HCT116 (cell line): ENCODE measurements around the gene COQ8B. TPM values are rescaled to one million over a fixed set of nuclear protein-coding genes. Genes with fewer than 3 reads are reported as not detected.
A peak's percentile ranks its signal among the peaks of the same experiment; 100 is the strongest.

ENCODE experiments used
- ATAC-seq: fragments of 200-7000 bp; cut with Tn5 transposase; 2 replicates; pipeline ENCODE4 v1.9.1; 2020; ENCODE audit warnings: mild to moderate bottlenecking, moderate library complexity
- BruUV-seq: library from RNA; stranded (reverse); fragments of 400-500 nt; replicated peaks from 2 replicates; lab custom pipeline; 2021; lab: Mats Ljungman, UMichigan
- CTCF ChIA-PET: fragments of 300-600 bp; sonication (Branson Sonifier 250); formaldehyde crosslinking; loops from one replicate; lab custom pipeline; 2021; ENCODE audit warnings: antibody characterized with exemption; lab: Charles Lee
- POLR2A ChIA-PET: fragments of 300-600, 350-600 bp; sonication (Branson Sonifier 250); formaldehyde crosslinking; loops from one replicate; lab custom pipeline; 2021; ENCODE audit warnings: antibody characterized with exemption; lab: Charles Lee
- RAD21 ChIA-PET, 2 experiments: fragments of 300-600 bp; sonication (Branson Sonifier 250); formaldehyde crosslinking; loops; one replicate each; lab custom pipeline; 2023; ENCODE audit warnings: low total read pairs in 2 of 2; ENCODE audit not compliant: uncharacterized antibody in 2 of 2, unreplicated experiment in 2 of 2, low non-redundant PET in 1 of 2; lab: Charles Lee
- DNase-seq: peaks from one replicate; pipeline ENCODE4 v3.0.0-alpha.2; 2010; ENCODE audit warnings: low read depth, low spot score
- H2AFZ ChIP-seq: fragments of 200-600 bp; shearing (Covaris generic), sonication (generic); 2 replicates; pipeline ENCODE4 v1.6.1; 2017; ENCODE audit warnings: low read depth, mixed run types, mixed read lengths, antibody characterized with exemption, low read length; ENCODE audit not compliant: poor library complexity, severe bottlenecking
- H3K27ac ChIP-seq: 2 replicates; pipeline ENCODE4 v1.5.1; 2012; ENCODE audit warnings: low read depth, low read length
- H3K27me3 ChIP-seq: fragments of 200-600 bp; sonication (generic); 2 replicates; pipeline ENCODE4 v1.6.1; 2016; ENCODE audit warnings: mixed run types, low read length, mixed read lengths; ENCODE audit not compliant: insufficient read depth
- H3K36me3 ChIP-seq, 2 experiments: fragments of 200-500 bp in 1 of 2; fragments of 200-600 bp in 1 of 2; sonication (Bioruptor generic) in 1 of 2; sonication (generic) in 1 of 2; 2 replicates each; pipeline versions ENCODE4 v1.5.1 to v1.6.1; 2014 to 2016; ENCODE audit warnings: low read length in 2 of 2, inconsistent platforms in 1 of 2, mixed read lengths in 1 of 2, mixed run types in 1 of 2; ENCODE audit not compliant: insufficient read depth in 2 of 2, control insufficient read depth in 1 of 2
- H3K4me1 ChIP-seq, 2 experiments: fragments of 200-600 bp in 1 of 2; sonication (generic) in 1 of 2; 2 replicates each; pipeline versions ENCODE4 v1.5.1 to v1.6.1; 2012 to 2017; ENCODE audit warnings: low read length in 2 of 2, inconsistent platforms in 1 of 2, mild to moderate bottlenecking in 1 of 2, mixed read lengths in 1 of 2, mixed run types in 1 of 2, moderate library complexity in 1 of 2; ENCODE audit not compliant: insufficient read depth in 2 of 2, control insufficient read depth in 1 of 2
- H3K4me2 ChIP-seq: fragments of 200-600 bp; sonication (generic); 2 replicates; pipeline ENCODE4 v1.6.1; 2017; ENCODE audit warnings: mixed run types, low read length, mixed read lengths
- H3K4me3 ChIP-seq, 2 experiments: fragments of 200-600 bp in 1 of 2; sonication (generic) in 1 of 2; replicated peaks in 1 of 2; 2 replicates each; pipeline ENCODE4 v1.5.1; 2011 to 2016; ENCODE audit warnings: low read length in 2 of 2, control low read depth in 1 of 2, low read depth in 1 of 2, mild to moderate bottlenecking in 1 of 2, mixed read lengths in 1 of 2, mixed run types in 1 of 2
- H3K79me2 ChIP-seq: fragments of 200-600 bp; sonication (generic); 2 replicates; pipeline ENCODE4 v1.6.1; 2017; ENCODE audit warnings: mild to moderate bottlenecking, mixed run types, low read length, moderate library complexity, mixed read lengths; ENCODE audit not compliant: insufficient read depth
- H3K9ac ChIP-seq: fragments of 200-600 bp; sonication (generic); 2 replicates; pipeline ENCODE4 v1.6.1; 2016; ENCODE audit warnings: low read length, mixed read lengths
- H3K9me2 ChIP-seq: fragments of 200-600 bp; sonication (generic), shearing (Covaris generic); 2 replicates; pipeline ENCODE4 v1.6.1; 2017; ENCODE audit warnings: mixed run types, mild to moderate bottlenecking, moderate library complexity; ENCODE audit not compliant: insufficient read depth
- H3K9me3 ChIP-seq, 2 experiments: fragments of 200-500 bp in 1 of 2; fragments of 200-600 bp in 1 of 2; sonication (Bioruptor generic) in 1 of 2; sonication (generic) in 1 of 2; 2 replicates each; pipeline ENCODE4 v1.6.1; 2014 to 2017; ENCODE audit warnings: low read length in 2 of 2, mixed read lengths in 2 of 2, inconsistent platforms in 1 of 2, low read depth in 1 of 2, mild to moderate bottlenecking in 1 of 2, mixed run types in 1 of 2, moderate library complexity in 1 of 2; ENCODE audit not compliant: control insufficient read depth in 1 of 2, insufficient read depth in 1 of 2
- H4K20me1 ChIP-seq: fragments of 200-600 bp; sonication (generic), shearing (Covaris generic); 2 replicates; pipeline ENCODE4 v1.6.1; 2017; ENCODE audit warnings: mixed run types, mild to moderate bottlenecking, moderate library complexity; ENCODE audit not compliant: insufficient read depth
- CBX3 ChIP-seq: IDR thresholded peaks from 2 replicates; pipeline ENCODE4 v1.6.1; 2012; ENCODE audit warnings: low read depth
- EZH2phosphoT487 ChIP-seq: fragments of 200-600 bp; IDR thresholded peaks from 2 replicates; pipeline ENCODE4 v1.6.1; 2018; ENCODE audit warnings: antibody characterized with exemption, borderline replicate concordance
- FOSL1 ChIP-seq: IDR thresholded peaks from 2 replicates; pipeline ENCODE4 v1.6.1; 2012; ENCODE audit warnings: low read depth
- RAD21 ChIP-seq: IDR thresholded peaks from 2 replicates; pipeline ENCODE4 v1.6.1; 2012; ENCODE audit warnings: low read depth, mild to moderate bottlenecking
- SIN3A ChIP-seq: IDR thresholded peaks from 2 replicates; pipeline ENCODE4 v1.6.1; 2012; ENCODE audit warnings: low read depth
- SP1 ChIP-seq: IDR thresholded peaks from 2 replicates; pipeline ENCODE4 v1.6.1; 2012; ENCODE audit warnings: low read depth
- SRF ChIP-seq: IDR thresholded peaks from 2 replicates; pipeline ENCODE4 v1.6.1; 2012; ENCODE audit warnings: low read depth
- TCF7L2 ChIP-seq: IDR thresholded peaks from 2 replicates; pipeline ENCODE4 v1.7.0; 2011; ENCODE audit warnings: borderline replicate concordance, inconsistent platforms; ENCODE audit not compliant: insufficient read depth, insufficient read length; ENCODE audit errors: extremely low read depth
- YY1 ChIP-seq: IDR thresholded peaks from 2 replicates; pipeline ENCODE4 v1.6.1; 2011; ENCODE audit warnings: low read length, low read depth, moderate library complexity, mild to moderate bottlenecking; ENCODE audit not compliant: insufficient replicate concordance; ENCODE audit errors: extremely low read depth
- intact Hi-C: fragments of 100-400 bp; cut with micrococcal nuclease; formaldehyde crosslinking; loops from 2 replicates; pipeline ENCODE4 v1.10.0; 2022
- total RNA-seq: library from RNA; stranded (reverse); gene quantifications from one replicate; pipeline ENCODE4 v1.2.1, GENCODE V29; 2021; ENCODE audit not compliant: unreplicated experiment
- TF ChIP-seq, protein P1 (sequence below), 3 experiments: fragments of 200-600 bp in 1 of 3; sonication (generic) in 1 of 3; IDR thresholded peaks in 2 of 3; conservative IDR thresholded peaks in 1 of 3; 2 replicates each; pipeline ENCODE4 v1.5.1; 2012 to 2017; ENCODE audit warnings: low read depth in 2 of 3, low read length in 2 of 3, antibody characterized with exemption in 1 of 3, borderline replicate concordance in 1 of 3, control low read depth in 1 of 3, mild to moderate bottlenecking in 1 of 3, mixed read lengths in 1 of 3, mixed run types in 1 of 3, moderate library complexity in 1 of 3; ENCODE audit not compliant: insufficient read depth in 1 of 3
- TF ChIP-seq, protein P2 (sequence below): IDR thresholded peaks from 2 replicates; pipeline ENCODE4 v1.6.1; 2011; ENCODE audit warnings: mild to moderate bottlenecking, low read length, moderate library complexity; ENCODE audit not compliant: insufficient replicate concordance; ENCODE audit errors: extremely low read depth

COQ8B gene
- total RNA-seq, 1 experiment from 2014 or later = 47.1 TPM

DNA sequence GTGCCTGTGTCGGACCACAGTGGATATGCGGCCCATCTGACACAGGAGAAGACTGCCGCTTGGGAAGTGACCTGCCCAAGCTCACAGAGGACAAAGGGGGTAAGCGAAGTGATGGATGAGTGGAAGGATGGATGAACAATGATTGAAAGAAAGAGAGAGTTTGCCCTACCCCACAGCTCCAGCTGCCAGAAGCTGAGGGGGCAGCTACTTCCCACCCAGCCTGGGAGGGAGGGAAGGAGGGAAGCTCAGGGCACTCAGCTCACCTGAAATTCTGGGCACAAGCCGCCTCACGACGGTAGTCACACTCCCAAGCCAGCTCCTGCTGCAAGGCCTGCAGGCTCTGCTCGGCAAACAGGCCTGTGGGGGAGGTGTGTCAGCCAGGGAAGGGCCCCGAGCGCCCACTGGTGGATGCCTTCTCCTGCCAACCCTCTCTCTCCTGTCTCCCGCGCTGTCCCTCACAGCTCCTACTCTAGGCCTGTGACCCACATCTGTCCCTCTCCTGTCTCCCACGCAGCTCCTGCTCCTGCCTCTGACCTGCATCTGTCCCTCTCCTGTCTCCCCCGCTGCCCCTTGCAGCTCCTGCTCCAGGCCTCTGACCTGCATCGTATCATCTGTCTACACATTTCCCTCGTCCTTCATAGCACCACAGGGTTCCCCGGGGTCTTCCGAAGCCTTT lies 14.2 kb downstream of the COQ8B start:
- TF ChIP-seq SP1 (no peak), RAD21 (peak; percentile 24; the same call in 1 of the 2 replicates)
- TF ChIP-seq, protein P1, sequence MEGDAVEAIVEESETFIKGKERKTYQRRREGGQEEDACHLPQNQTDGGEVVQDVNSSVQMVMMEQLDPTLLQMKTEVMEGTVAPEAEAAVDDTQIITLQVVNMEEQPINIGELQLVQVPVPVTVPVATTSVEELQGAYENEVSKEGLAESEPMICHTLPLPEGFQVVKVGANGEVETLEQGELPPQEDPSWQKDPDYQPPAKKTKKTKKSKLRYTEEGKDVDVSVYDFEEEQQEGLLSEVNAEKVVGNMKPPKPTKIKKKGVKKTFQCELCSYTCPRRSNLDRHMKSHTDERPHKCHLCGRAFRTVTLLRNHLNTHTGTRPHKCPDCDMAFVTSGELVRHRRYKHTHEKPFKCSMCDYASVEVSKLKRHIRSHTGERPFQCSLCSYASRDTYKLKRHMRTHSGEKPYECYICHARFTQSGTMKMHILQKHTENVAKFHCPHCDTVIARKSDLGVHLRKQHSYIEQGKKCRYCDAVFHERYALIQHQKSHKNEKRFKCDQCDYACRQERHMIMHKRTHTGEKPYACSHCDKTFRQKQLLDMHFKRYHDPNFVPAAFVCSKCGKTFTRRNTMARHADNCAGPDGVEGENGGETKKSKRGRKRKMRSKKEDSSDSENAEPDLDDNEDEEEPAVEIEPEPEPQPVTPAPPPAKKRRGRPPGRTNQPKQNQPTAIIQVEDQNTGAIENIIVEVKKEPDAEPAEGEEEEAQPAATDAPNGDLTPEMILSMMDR (IDR thresholded peaks at IDR 0.05 in 2 of 3, conservative IDR thresholded peaks at IDR 0.05 in 1 of 3; ENCODE audit: borderline replicate concordance in 1 of 3, insufficient read depth in 1 of 3, low read depth in 2 of 3, low read length in 2 of 3) = peak in 2 of 3 experiments; percentile 31 to 35; a peak in 4 of 6 replicates
- RAD21 ChIA-PET = interaction anchor here (0.6 kb wide), 2 partner anchors 41 to 58 kb away, joined by 4 to 8 read pairs; no protein-coding TSS in a partner anchor
- ATAC-seq = peak; percentile 86

DNA sequence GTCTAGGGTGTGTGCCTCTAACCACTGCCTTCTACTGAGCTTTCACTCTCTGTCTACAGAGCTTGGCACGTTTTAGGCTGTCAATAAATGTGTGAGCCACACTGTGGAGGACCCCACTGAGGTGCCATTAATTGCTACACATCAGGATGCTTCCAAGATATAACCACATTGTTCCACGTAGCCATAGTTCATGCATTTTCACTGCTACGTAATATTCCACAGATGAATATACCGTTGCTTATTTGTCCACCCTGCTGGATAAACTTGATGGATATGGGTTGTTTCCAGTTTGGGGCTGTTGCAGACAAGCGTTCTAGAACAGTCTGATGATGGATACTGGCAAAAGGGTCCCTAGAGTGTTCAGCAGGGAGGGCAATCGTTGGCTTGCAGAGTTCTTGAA lies 14.9 kb downstream of the COQ8B start:
- peaks cover 15 to 20% of the 10 kb centered on the region in 2 experiments for H3K36me3 ChIP-seq
- H3K4me2 ChIP-seq = no peak overlapping the region
- H3K79me2 ChIP-seq = no peaks in the 10 kb centered on the region
- POLR2A ChIA-PET = no interaction called here
- intact Hi-C loops = no loop called here
- H3K27ac ChIP-seq = no peak overlapping the region
- no peaks in the 10 kb centered on the region for H3K4me1 ChIP-seq
- CTCF ChIA-PET = interaction anchor here (0.7 to 1.2 kb wide), 2 partner anchors 15 to 38 kb away, joined by 3 read pairs; partner anchors contain the start of genes COQ8B and ITPKC
- H3K9me2 ChIP-seq = no peaks in the 10 kb centered on the region
- H4K20me1 ChIP-seq = no peaks in the 10 kb centered on the region
- RAD21 ChIA-PET = no interaction called here
- no peak overlapping the region for H3K9ac ChIP-seq
- no peak overlapping the region for H2AFZ ChIP-seq
- ATAC-seq = no peak
- DNase-seq = no peak
- no TSS peak for BruUV-seq
- H3K9me3 ChIP-seq = no peaks in the 10 kb centered on the region
- no peaks in the 10 kb centered on the region for H3K27me3 ChIP-seq
- H3K4me3 ChIP-seq = no peak overlapping the region
- no peak for TF ChIP-seq CBX3
- no peak for TF ChIP-seq FOSL1
- no peak for TF ChIP-seq EZH2phosphoT487
- TF ChIP-seq TCF7L2 = no peak
- TF ChIP-seq SIN3A = no peak
- no peak for TF ChIP-seq SRF
- no peak for TF ChIP-seq YY1
- no peak for TF ChIP-seq RAD21
- TF ChIP-seq, protein P1 (IDR thresholded peaks at IDR 0.05 in 2 of 3, conservative IDR thresholded peaks at IDR 0.05 in 1 of 3; ENCODE audit: borderline replicate concordance in 1 of 3, insufficient read depth in 1 of 3, low read depth in 2 of 3, low read length in 2 of 3) = no peak
- TF ChIP-seq, protein P2, sequence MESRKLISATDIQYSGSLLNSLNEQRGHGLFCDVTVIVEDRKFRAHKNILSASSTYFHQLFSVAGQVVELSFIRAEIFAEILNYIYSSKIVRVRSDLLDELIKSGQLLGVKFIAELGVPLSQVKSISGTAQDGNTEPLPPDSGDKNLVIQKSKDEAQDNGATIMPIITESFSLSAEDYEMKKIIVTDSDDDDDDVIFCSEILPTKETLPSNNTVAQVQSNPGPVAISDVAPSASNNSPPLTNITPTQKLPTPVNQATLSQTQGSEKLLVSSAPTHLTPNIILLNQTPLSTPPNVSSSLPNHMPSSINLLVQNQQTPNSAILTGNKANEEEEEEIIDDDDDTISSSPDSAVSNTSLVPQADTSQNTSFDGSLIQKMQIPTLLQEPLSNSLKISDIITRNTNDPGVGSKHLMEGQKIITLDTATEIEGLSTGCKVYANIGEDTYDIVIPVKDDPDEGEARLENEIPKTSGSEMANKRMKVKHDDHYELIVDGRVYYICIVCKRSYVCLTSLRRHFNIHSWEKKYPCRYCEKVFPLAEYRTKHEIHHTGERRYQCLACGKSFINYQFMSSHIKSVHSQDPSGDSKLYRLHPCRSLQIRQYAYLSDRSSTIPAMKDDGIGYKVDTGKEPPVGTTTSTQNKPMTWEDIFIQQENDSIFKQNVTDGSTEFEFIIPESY = no peak

More for the DNA sequence above, 14.2 kb downstream of the COQ8B start:
- Histone ChIP-seq H3K9ac (no peak overlapping the region), H3K27me3 (no peaks in the 10 kb centered on the region), H3K36me3 (peaks cover 15 to 20% of the 10 kb centered on the region in 2 experiments), H3K4me2 (no peak overlapping the region), H3K9me3 (no peaks in the 10 kb centered on the region), H3K4me3 (no peak overlapping the region), H4K20me1 (no peaks in the 10 kb centered on the region), H3K9me2 (no peaks in the 10 kb centered on the region), H3K4me1 (no peaks in the 10 kb centered on the region), H2AFZ (no peak overlapping the region), H3K27ac (no peak overlapping the region), H3K79me2 (no peaks in the 10 kb centered on the region)
- ChIA-PET CTCF (interaction anchor here (0.6 to 1.2 kb wide), 3 partner anchors 14 to 516 kb away, joined by 3 read pairs; partner anchors contain the start of genes AXL, COQ8B and ITPKC), POLR2A (no interaction called here)
- no peak for DNase-seq
- intact Hi-C loops = no loop called here
- no TSS peak for BruUV-seq
